ENCODE results near the gene RNU5B-1.

The RNU5B-1 gene

DNA sequence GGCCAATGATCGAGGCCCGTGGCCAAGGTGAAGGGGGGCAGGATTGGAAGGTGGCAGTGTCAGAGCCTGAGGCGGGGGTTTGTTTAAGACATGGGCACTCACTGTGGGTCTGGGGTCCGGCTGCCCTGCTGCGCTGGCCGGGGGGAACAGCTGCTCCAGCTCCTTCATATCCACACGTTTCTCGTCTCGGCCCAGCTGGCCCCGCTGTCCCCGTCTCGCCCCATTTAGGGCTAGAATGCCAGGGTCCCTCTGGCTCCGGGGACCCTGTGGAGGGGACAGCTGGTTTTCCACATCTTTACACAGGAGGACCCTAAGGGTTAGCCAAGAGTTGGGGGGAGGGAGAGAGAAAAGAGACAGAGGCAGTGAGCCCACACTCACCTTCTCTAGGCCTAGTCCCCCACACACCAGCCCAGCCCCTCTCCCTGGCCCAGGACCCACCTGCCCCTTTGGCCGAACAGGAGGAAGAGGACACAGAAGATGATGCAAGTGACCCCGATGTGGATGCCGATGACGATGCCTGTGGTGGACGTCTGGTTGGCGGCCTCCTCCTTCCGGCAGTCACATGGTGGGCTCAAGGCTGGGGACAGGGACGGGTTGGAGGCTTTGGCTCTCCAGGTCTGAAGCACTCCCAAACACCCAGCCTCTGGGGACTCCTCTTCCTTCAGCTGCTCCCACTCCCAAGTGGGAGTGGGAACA, 25.0 kb downstream of the RNU5B-1 start:
- no peak for DNase-seq

DNA sequence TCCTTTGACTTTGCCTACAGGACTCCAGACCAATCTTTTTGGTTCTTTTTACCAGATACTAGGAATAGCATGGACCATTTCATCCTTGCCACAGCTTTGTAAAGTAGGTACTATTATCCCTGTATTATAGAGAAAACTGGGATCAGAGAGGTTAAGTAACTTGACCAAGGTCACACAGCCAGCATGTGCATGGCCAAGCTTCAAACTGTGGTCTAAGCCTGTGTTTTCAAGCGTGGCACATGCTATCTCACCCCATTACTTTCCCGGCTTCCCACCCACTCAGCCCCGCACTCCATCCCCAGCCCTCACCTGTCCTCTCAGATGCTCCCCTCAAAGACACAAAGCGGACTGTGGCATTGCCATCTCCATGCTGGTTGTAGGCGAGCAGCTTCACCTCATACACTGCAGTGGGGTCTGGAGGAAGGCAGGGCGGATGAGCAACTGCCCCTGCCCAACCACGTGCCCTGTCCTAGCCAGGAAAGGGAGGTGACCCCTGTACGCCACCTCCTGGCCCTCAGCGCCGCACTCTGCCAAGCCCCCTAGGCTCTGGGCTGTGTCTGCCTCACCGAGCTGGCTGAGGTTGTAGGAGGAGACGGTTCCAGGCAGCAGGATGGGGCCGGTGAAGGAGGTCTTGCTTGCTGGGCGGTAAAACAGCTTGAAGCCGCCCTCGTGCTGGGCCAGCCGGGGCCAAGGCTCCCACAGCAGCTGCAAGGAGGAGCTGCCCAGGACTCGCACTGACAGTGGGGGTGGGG, 25.7 kb downstream of the RNU5B-1 start:
- no peak for DNase-seq

DNA sequence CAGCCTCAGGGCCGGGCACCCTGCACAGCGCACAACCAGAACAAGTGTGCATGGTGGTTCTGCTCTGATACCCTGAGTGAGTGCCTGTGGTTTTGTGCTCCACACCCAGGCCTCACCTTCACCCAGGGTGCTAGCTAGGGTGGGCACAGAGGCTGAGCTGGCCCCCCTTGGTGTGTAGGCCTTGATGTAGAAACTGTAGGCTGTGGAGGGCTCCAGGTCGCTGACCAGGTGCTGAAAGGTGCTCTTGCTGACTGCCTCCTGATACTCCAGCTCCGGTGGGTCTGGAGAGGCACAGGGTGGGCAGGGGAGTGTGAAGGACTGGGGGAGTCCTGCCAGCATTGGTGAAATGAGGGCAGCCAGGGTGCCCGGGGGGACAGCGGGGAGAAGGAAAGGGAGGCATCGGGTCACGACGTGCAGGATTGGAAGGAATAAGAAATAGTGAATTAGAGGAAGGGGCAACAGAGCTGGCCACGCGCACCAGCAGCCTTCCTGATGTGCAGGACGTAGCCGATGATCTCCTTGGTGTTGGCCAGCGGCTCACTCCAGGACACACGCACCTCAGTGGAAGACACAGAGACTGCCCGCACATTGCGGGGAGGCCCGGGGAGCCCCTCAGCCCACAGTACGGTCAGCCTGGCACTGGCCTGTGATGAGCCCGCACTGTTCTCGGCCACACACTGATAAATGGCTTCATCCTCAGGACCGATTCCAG, 26.6 kb downstream of the RNU5B-1 start:
- DNase-seq: no peak

DNA sequence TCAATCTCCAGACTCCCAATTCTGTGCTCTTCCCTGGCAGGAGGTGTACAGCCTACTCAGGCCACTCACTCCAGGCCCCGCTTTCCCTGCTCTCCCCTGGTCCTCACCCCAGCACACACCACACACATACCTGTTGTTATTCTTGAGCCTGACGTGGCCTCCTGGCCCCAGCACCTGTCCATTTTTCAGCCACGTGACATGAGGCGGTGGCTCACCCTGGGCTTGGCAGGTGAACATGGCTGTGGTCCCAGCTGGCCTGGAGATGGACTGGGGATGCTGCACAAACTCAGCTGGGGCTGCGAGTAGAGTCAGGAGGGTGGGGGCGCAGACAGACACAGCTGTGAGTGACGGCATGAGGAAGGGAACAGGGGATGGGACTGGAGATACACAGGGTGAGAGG, 27.3 kb downstream of the RNU5B-1 start:
- DNase-seq: no peak

DNA sequence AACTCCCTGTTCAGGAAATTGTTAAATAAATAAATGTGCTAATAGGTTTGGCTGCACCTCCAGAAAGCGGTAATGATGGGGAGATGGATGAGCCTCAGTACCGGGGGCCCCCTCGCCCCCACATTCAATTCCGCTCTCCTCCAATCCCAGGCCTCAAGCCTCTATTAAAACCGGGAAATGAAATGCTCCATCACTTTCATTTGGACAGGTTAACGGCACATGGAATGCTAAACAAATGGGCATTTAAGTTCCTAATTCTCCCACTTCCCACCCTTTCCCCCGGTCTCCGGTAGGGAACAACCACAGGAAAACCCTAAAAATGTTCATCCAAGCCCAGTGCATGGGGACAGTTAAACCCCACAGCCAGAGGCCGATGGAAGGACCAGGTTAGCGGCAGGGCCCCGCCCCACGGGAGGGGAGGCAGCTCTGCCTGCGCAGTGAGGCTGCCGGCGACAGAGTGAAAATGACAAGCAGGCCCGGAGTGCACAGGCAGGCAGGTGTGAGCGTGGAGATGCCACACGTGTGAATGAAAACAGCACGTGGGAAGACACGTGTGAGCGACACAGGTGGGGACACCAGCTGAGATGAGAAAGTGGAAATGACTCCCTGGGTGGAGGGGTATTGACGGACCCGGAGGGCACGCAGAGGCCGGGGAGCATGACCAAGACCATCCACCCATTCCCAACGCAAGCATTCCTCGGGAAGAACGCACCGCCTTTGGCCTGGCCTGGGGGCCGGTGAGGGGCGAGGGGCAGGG, 28.1 kb downstream of the RNU5B-1 start:
- DNase-seq: no peak

DNA sequence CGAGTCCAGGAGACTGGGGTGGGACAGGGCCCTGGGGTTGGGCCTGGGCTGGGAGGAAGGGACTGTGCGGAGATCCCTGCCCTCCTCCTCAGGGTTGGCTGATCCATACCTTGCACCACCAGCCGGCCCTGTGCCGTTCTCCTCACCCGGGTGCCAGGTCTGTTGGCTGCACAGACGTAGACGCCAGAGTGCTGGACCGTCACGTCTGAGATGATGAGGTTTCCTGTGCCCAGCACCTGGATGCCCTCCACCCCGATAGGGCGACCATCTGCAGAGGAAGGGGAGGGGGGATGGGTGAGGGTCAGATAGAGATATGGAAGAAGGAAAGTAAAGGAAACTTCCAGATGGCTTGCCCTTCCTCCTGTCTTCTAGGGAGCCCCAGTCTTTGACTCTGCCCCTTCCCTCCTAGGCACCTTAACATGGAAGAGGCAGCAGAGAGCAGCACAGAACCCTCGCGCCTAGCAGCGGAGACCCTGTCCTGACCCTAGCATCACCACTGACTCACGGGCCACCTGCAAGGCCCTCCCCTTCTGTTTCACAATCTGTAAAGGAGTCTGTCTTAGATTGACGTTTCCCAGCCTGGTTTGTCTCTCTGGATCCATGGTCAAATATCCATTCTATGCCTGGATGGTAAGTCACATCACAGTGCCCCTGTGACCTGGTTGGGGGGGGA, 28.8 kb downstream of the RNU5B-1 start:
- no peak for DNase-seq

DNA sequence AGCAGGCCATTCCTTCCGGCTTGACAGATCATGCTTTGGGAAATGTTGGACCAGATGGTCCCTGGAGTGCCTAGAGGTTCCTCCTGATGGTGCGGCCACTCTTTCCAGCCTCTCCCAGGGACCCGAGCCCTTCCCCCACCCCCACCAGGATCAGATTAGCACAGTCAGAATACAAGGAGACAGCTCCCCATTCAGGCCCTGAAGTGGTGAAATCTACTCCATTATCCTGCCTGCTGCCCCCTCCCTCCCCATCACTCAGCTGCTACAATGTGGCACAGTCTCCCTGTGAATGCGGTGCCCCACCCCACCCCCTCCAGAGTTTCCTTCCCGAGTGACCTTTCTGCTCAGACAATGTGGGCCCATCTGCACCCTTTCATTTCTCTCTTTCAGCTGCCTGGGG, 29.4 kb downstream of the RNU5B-1 start:
- DNase-seq: no peak

DNA sequence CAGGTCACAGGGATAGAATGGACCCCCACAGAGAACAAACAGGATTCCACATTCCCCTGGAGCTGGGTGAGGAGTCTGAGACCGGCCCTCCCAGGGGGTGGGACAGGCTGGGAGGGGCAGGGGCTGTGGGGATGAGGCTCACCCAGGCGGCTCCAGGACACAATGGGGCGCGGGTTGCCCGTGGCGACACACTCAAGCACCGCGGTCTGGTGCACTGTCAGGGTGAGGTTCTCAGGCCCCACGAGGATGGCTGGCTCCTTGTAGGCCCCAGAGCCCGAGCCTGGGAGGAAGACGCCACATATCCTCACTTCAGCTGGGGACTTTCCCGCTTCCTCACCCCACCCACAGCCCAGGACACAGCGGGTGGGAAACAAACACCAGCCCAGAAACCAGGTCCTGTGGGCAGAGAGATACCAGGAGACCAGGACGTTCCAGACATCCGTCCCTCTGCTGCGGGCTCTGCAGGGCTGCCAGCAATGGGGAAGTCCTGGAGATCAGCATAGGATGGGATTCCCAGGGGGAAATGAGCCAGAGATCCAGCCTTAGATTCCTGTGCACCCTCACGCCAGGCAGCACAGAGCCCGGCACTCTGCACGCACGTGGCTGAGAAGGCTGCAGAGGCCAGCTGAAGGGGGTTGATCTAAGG, 30.2 kb downstream of the RNU5B-1 start:
- DNase-seq: no peak

DNA sequence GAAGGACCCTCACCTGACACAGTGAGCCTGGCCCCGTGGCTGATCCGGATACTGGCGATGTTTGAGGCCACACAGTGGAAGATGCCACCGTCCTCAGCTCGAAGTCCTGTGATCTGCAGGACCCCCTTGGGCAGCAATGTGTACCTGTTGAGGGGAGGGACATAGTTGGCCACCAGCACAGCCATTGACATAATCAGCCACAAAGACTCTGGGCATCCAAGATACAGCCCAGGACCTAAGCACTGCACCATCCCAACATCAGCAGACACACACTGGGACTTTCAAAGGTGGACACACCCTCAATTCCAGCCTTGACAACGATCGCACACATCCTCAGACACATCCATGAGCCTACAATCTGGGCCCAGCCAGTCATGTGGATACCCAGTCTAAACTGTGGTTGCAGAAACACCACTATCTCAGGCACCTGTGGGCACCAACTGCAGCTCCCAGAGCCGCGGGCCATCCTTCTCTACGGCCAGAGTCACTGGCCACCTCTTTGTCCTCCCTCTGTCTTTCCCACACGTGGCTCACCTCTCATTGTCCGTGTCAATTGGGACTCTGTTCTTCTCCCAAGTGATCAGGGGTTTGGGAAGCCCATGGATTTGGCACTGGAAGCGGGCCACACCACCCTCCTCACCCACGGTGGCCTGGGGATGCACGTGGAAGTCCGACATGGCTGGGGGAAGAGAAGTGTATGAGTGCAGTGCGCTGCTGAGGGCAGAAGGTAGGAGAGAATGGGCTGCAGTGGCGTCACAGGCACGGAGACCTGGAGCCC, 31.0 kb downstream of the RNU5B-1 start:
- no peak for DNase-seq

DNA sequence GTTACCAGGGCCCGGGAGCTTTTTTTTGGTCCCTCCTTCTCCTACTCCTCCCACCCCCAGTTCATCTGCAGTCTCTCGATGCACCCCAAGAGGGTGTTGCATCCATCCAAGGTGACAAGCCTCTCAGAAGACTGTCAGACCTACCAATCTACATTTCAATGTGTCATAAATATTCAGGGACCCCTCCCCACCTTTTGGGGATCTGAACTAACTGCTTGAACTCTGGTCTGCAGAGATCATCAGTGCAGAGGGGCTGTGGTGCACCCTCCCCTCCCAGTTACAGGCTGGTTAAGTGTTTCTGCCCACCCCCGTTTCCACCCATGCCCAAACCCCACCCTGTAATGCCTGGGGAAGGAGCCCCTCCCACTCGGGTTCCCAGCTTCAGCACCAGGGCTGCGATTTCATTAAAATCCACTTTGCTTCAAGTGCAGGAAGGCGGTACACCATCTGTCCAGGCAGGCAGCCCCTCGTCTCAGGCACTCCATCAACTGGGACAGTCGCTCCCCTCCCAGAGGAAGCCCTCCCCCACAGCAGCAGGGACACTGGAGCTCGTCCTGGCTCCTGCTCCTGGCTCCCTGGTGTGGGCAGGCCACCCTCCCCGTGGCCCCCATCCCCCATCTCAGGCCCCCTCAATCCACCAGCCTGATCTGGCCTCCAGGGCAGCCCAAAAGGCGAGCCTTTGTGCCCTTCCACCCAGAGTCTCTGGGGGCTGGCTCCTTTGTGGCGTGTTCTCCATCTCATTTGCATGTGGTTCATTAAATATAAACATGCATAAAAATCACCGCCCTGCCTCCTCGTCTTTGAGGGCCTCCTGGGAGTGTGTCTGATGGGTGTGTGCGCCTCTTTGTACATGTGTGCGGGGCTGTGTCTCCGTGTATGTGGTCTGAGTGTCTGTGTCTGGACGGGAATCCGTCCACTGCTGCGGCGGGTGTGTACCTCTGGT, 32.3 kb downstream of the RNU5B-1 start:
- DNase-seq: no peak

DNA sequence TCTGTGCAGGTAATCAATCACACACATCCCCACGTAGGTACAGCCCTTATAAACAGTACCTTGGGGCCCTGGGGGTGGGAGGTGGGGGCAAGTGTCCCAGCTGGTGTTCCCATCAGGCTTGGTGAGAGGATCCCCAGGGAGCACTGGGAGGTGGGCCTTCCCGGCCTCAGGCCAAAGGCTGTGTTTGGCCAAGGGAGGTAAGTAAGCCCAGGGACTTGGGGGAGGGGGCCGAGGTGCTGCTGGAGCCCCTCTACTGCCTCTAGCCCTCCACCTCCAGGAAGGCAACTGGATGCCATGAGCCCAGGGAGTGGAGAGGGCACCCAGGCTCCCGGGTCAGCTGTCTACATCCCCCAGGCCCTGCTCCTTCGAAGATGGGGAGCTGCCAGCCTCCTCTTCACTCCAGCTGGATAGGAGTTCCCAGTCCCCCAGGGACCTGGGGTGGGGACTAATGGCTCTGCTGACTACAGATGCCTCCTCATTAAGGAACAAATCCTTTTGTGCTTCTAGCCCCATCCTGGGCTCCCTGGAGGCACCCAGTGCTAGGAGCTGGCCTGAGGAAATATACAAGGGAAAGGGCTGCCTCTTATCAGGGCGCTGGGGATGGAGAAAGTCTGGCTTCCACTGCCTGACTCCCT, 33.1 kb downstream of the RNU5B-1 start:
- DNase-seq: no peak

DNA sequence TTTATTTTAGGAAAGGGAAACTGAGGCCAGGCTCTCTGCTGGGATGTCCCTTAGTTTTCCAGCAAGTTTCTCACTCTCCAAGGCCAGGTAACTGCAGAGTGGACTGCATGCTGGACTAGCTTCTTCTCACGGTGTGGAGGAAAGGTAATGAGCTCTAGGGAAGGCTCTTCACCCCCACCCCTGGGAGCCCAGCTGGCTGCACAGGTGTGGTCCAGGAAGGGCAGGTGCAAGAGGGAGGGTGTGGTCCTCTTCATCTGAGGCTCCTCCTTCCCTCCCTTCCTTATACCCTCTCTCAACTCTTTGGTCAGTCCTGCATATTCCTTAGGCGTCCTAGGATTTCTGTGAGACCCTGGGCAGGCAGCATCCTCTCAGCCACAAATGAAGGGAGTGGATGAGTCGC, 33.9 kb downstream of the RNU5B-1 start:
- DNase-seq: no peak

DNA sequence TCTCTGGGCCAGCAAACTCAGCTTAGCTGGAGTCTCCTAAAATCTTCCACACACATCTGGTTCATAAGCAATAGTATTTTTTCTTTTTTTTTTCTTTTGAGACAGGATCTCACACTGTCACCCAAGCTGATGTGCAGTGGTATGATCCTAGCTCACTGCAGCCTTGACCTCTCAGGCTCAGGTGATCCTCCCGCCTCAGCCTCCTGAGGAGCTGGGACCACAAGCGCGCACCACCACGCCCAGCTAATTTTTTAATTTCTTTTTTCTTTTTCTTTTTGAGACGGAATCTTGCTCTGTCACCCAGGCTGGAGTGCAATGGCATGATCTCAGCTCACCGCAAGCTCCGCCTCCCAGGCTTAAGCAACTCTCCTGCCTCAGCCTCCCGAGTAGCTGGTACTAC, 34.3 kb downstream of the RNU5B-1 start:
- DNase-seq: no peak

DNA sequence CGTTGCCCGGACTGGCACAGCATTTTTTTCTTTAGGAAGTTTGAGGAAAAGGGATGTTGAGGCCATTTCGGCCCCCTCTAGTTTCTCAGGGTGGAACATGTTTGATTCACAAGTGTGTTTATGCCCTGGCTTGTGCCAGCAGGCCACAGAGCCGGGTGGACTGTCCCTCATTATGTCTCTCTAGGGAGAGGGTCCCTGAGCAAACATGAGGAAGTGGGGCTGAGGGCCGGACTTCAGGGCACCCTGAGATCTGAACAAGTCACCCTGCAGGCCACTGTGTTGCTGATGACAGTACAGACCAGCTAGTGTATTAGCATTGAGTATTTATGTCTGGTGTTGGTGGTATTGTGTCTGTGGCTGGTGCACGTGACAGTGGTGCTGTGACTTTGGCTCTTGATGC, 34.9 kb downstream of the RNU5B-1 start:
- DNase-seq: no peak

DNA sequence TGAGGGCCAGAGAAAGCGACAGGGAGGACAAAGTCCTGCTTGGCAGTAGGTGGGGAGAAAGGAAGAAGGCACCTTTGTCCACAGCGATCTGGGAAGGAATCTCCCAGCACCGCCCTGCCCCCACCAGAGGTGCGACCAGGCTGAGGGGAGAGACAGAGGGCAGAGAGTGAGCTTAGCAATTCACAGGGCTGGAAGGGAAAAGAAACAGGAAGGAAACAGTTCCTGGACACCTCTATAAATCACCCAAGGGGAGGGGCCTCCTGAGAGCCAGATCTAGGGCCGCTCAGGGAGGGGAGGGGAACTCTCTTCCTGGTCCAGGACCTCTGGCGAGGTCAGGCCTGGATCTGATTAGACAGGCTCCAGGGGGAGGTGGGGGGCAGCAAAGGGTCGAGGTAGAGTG, 35.4 kb downstream of the RNU5B-1 start:
- DNase-seq: no peak

DNA sequence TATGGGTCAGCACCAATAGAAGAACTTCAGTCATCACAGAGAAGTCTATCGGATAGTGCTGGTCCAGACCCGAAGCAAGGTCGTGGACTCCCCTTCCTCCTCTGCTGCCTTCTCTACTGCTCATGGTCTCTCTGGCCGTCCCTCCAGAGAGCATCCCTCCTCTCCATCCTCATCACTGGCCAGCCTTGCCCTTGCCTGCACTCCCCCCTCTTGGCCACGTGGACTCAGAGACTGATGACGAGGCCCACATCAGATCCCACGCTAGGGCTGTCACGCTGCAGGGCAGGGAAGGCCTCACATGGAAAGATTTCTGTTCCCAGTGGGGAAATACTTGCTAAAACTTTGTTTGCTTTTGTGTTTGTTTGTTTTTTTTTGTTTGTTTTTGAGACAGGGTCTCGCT, 38.0 kb downstream of the RNU5B-1 start:
- DNase-seq: no peak

DNA sequence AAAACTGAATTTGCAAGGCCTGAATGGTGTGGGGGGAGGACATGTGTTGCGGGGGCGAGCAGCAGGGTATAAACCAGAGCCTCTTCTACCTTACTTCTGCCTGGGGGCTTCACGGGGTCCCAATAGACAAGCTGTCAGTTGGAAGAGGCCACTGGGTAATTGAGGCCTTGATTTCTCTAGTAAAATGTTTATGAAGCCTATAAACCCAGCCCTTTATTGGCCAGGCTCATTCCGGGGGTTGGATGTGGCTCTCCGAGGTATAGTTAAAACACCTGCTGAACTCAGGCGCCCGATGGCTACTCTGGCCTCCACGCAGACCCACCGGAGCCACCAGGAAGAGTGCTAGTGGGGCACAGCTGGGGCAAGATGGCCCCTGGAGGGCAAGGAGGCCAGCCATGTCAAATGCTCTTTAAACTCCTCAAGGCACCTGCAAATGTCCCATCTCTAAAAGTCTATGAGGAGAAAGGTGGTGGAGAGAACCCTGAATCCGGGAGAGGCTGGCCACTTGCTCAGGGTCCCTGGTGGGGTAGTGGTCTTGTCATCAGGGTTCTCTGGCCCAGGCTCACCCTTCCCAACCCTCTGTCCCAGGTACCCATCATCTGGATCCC, 39.0 kb downstream of the RNU5B-1 start:
- DNase-seq: no peak

DNA sequence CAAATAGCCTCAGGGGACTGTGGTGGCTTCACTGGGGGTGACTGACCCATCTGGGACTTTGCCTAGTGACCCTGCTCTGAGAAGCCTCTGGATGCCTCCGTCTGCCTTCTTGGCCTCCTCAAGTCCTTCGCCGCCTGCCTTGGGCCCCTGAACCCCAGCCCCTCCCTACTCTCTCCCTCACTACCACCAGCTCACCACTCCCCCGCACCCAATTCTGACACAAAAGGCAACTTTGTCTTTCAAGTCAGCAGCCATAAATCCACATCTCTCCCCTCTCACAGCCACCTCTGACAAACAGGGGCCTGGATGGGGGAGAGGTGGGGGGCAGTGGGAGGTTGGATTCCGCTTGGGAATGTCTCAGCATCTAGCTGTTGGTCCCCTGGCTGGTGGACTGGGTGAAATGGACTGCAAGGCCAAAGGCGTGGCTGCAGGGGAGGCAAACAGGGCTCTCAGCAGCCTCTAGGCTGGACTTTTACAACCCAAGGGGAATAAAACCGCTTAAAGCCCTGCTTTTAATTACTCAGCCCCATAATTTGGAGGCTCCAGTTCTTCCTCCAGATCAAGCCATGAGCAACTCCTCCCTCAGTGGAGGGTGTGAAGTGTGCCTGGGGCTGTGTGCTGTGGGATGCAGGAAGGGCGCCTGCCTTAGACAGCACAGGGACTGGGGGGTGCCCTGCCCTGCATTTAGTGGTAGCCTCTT, 39.9 kb downstream of the RNU5B-1 start:
- DNase-seq: no peak

DNA sequence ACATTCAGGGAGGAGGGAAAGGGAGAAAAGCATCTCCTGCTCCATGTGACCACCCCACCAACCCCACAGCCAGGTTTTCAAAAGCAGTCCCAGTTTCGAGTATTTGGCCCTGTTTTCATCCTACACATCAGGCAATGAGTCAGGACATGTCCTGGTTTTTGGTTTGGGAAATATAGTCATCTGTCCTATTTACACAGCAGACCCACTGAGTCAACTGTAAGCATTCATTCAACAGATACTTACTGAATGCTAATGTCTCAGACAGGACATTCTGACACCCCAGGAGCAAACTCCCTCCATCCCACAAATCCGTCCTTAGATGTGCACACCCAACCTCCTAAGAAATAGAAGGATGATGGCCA, 40.4 kb downstream of the RNU5B-1 start:
- DNase-seq: no peak

Measured in activated CD8-positive, alpha-beta memory T cell treated with anti-CD3 and anti-CD28 coated beads, Interleukin-2, amount 50 U/mL, for 48 hours (primary cell).